HG03457 (cell line): ENCODE data around the gene DHRSX.
"Not testable (repeated sequence)": the region's sequence is repeated elsewhere in the genome, so short reads cannot be mapped to it uniquely, and the experiment has no call there.

Source experiments
- ATAC-seq: cut with Tn5 transposase; IDR thresholded peaks from one replicate; pipeline ENCODE4 v1.9.1; 2021; ENCODE audit warnings: moderate number of reproducible peaks; ENCODE audit not compliant: unreplicated experiment

Gene DHRSX

GRCh38 chrX:2427147-2427546 is 73.6 kb downstream of the DHRSX start:
- ATAC-seq: no peak

GRCh38 chrX:2426289-2426882 is 74.4 kb downstream of the DHRSX start:
- no peak for ATAC-seq

GRCh38 chrX:2425286-2426071 is 75.3 kb downstream of the DHRSX start:
- ATAC-seq: no peak

- no peak for ATAC-seq
Measured at GRCh38 chrX:2424317-2424716, 76.5 kb downstream of the DHRSX start.

- ATAC-seq: no peak
Measured at GRCh38 chrX:2423899-2424298, 76.9 kb downstream of the DHRSX start.

GRCh38 chrX:2423282-2423681 is 77.5 kb downstream of the DHRSX start:
- no peak for ATAC-seq

GRCh38 chrX:2419418-2419817 is 81.4 kb downstream of the DHRSX start:
- ATAC-seq: not testable (repeated sequence)

- no peak for ATAC-seq
Measured at GRCh38 chrX:2418000-2418399, 82.8 kb downstream of the DHRSX start.

GRCh38 chrX:2416851-2417604 is 83.7 kb downstream of the DHRSX start:
- ATAC-seq: no peak

GRCh38 chrX:2414384-2414783 is 86.4 kb downstream of the DHRSX start:
- no peak for ATAC-seq

- no peak for ATAC-seq
Measured at GRCh38 chrX:2413969-2414368, 86.8 kb downstream of the DHRSX start.

- no peak for ATAC-seq
Measured at GRCh38 chrX:2412131-2412530, 88.6 kb downstream of the DHRSX start.

- no peak for ATAC-seq
Measured at GRCh38 chrX:2410279-2411020, 90.3 kb downstream of the DHRSX start.

- ATAC-seq: no peak
Measured at GRCh38 chrX:2409796-2410195, 91.0 kb downstream of the DHRSX start.

- no peak for ATAC-seq
Measured at GRCh38 chrX:2408856-2409255, 91.9 kb downstream of the DHRSX start.

- ATAC-seq: no peak
Measured at GRCh38 chrX:2406891-2407518, 93.8 kb downstream of the DHRSX start.

- no peak for ATAC-seq
Measured at GRCh38 chrX:2404776-2405175, 96.0 kb downstream of the DHRSX start.

GRCh38 chrX:2402361-2402690 is 98.5 kb downstream of the DHRSX start:
- ATAC-seq: no peak

- ATAC-seq: no peak
Measured at GRCh38 chrX:2401590-2402360, 99.0 kb downstream of the DHRSX start.

GRCh38 chrX:2401201-2401589 is 99.6 kb downstream of the DHRSX start:
- ATAC-seq: no peak
